K562 (cell line): ENCODE measurements around the gene SVIL. TPM values are rescaled to one million over a fixed set of nuclear protein-coding genes. Genes with fewer than 3 reads are reported as not detected.

ENCODE experiments used
- ATAC-seq: fragments of 200-7000 bp; cut with Tn5 transposase; 3 replicates; pipeline ENCODE4 v1.9.1; 2020; ENCODE audit warnings: moderate library complexity
- BruUV-seq: library from RNA; stranded (reverse); fragments of 400-500 nt; replicated peaks from 2 replicates; lab custom pipeline; 2021; lab: Mats Ljungman, UMichigan
- CTCF ChIA-PET: fragments of 300-600 bp; formaldehyde crosslinking; extraction: SDS; loops from one replicate; lab custom pipeline; 2021; ENCODE audit warnings: low intra/inter-chr PET ratio; lab: Yijun Ruan, JAX
- POLR2A ChIA-PET: fragments of 300-600, 350-650 bp; sonication (Branson Sonifier 250); formaldehyde crosslinking; extraction: SDS; loops from one replicate; lab custom pipeline; 2021; ENCODE audit warnings: antibody characterized with exemption, inconsistent platforms; lab: Yijun Ruan, JAX
- DNase-seq, 4 experiments: peaks; one replicate each; pipeline versions ENCODE4 v3.0.0 to v3.0.0-alpha.2; 2011 to 2018; ENCODE audit warnings: low spot score in 3 of 4, mixed read lengths in 3 of 4; ENCODE audit errors: extremely low read depth in 1 of 4
- FAIRE-seq: peaks from 2 replicates; lab custom pipeline; 2011; peaks lifted over from hg19 to GRCh38; lab: Jason Lieb, UNC
- H2AFZ ChIP-seq: 2 replicates; pipeline ENCODE4 v1.6.0; 2011; ENCODE audit warnings: low read depth, low read length, control low read depth, inconsistent platforms
- H3K27ac ChIP-seq: fragments of 200-600 bp; 3 replicates; pipeline ENCODE4 v1.8.0; 2011; ENCODE audit warnings: low read depth, mild to moderate bottlenecking, control low read depth, inconsistent platforms, low read length, moderate library complexity, mixed read lengths; ENCODE audit errors: extremely low read depth
- H3K27me3 ChIP-seq, 2 experiments: fragments of 300-600 bp in 1 of 2; 2 replicates in 1 of 2; 3 replicates in 1 of 2; pipeline versions ENCODE4 v1.6.0 to v1.8.0; 2011; ENCODE audit warnings: inconsistent platforms in 2 of 2, low read length in 2 of 2, mild to moderate bottlenecking in 1 of 2, mixed read lengths in 1 of 2, moderate library complexity in 1 of 2; ENCODE audit not compliant: control insufficient read depth in 2 of 2, insufficient read depth in 2 of 2
- H3K36me3 ChIP-seq: fragments of 300-600 bp; 3 replicates; pipeline ENCODE4 v1.8.0; 2011; ENCODE audit warnings: mild to moderate bottlenecking, low read length, inconsistent platforms; ENCODE audit not compliant: control insufficient read depth, insufficient read depth
- H3K4me1 ChIP-seq, 2 experiments: fragments of 200-600 bp in 1 of 2; replicated peaks in 1 of 2; 2 replicates in 1 of 2; 3 replicates in 1 of 2; pipeline versions ENCODE4 v1.5.1 to v1.8.0; 2011; ENCODE audit warnings: inconsistent platforms in 2 of 2, low read length in 2 of 2, mild to moderate bottlenecking in 1 of 2, mixed read lengths in 1 of 2, moderate library complexity in 1 of 2; ENCODE audit not compliant: control insufficient read depth in 2 of 2, insufficient read depth in 2 of 2
- H3K4me2 ChIP-seq: 2 replicates; pipeline ENCODE4 v1.6.1; 2011; ENCODE audit warnings: low read length, control low read depth, inconsistent platforms, mixed read lengths; ENCODE audit not compliant: insufficient read depth
- H3K4me3 ChIP-seq: fragments of 200-600 bp; sonication (generic), shearing (Covaris generic); 2 replicates; pipeline ENCODE4 v1.5.1; 2016; ENCODE audit warnings: control low read depth, inconsistent platforms
- H3K79me2 ChIP-seq: fragments of 200-600 bp; 3 replicates; pipeline ENCODE4 v1.8.0; 2011; ENCODE audit warnings: low read length, inconsistent platforms; ENCODE audit not compliant: control insufficient read depth, insufficient read depth
- H3K9ac ChIP-seq, 2 experiments: 2 replicates each; pipeline versions ENCODE4 v1.6.0 to v1.6.1; 2011; ENCODE audit warnings: low read depth in 2 of 2, low read length in 2 of 2, control low read depth in 1 of 2, inconsistent platforms in 1 of 2, mild to moderate bottlenecking in 1 of 2, mixed read lengths in 1 of 2; ENCODE audit not compliant: insufficient read depth in 1 of 2
- H3K9me1 ChIP-seq: one replicate; pipeline ENCODE4 v1.6.0; 2011; ENCODE audit warnings: inconsistent platforms, mild to moderate bottlenecking, low read length, moderate library complexity; ENCODE audit not compliant: control insufficient read depth, insufficient read depth
- H3K9me3 ChIP-seq: replicated peaks from 2 replicates; pipeline ENCODE4 v1.5.1; 2011; ENCODE audit warnings: low read depth, low read length, inconsistent platforms; ENCODE audit not compliant: control insufficient read depth, insufficient read depth
- H4K20me1 ChIP-seq: replicated peaks from 2 replicates; pipeline ENCODE4 v1.6.1; 2011; ENCODE audit warnings: low read length, inconsistent platforms, mixed read lengths; ENCODE audit not compliant: control insufficient read depth, insufficient read depth
- MIER1 ChIP-seq: fragments of 450-650 bp; IDR thresholded peaks from 2 replicates; pipeline ENCODE4 v1.6.1; 2016; ENCODE audit warnings: antibody characterized with exemption, mild to moderate bottlenecking, low read depth
- NRF1 ChIP-seq, 2 experiments: fragments of 450-650 bp; IDR thresholded peaks in 1 of 2; conservative IDR thresholded peaks in 1 of 2; 2 replicates each; pipeline ENCODE4 v1.6.1; 2014; ENCODE audit warnings: mild to moderate bottlenecking in 2 of 2
- STAT5B ChIP-seq: fragments of 250-450 bp; sonication (Bioruptor Pico); IDR thresholded peaks from 2 replicates; pipeline ENCODE4 v1.8.0; 2021; ENCODE audit warnings: mild to moderate bottlenecking, inconsistent platforms
- ZNF224 ChIP-seq: sonication (generic); formaldehyde crosslinking; IDR thresholded peaks from 2 replicates; pipeline ENCODE4 v1.8.0; 2022; ENCODE audit warnings: mild to moderate bottlenecking, missing genetic modification reagents
- WGBS: fragments of 100-300 bp; shearing (Covaris generic); methylation state at CpG from one replicate; pipeline ENCODE4 v1.1.6; 2016; ENCODE audit warnings: low coverage, mixed read lengths; ENCODE audit not compliant: insufficient coverage; ENCODE audit errors: missing lambda C conversion rate; 5-methylcytosine and 5-hydroxymethylcytosine counted together
- in situ Hi-C: fragments of 300-500 bp; cut with MboI; formaldehyde crosslinking; loops from 4 replicates; pipeline ENCODE4 v1.15.0; 2018; ENCODE audit warnings: inconsistent platforms, mixed read lengths
- intact Hi-C: fragments of 100-400 bp; cut with micrococcal nuclease; formaldehyde crosslinking; loops from 2 replicates; pipeline ENCODE4 v1.14.2; 2022
- polyA plus RNA-seq, 8 experiments: library from polyadenylated mRNA; depleted of rRNA in 4 of 8; stranded (reverse) in 5 of 8; unstranded in 3 of 8; fragments of >200 nt; fragmentation: Nextera tagmentation in 2 of 8; fragmentation: Illumina TruSeq in 1 of 8; extraction: Ambion mirVana in 2 of 8; extraction: Trizol in 1 of 8; gene quantifications; 2 replicates each; pipeline versions ENCODE4 v1.2.1 to v1.2.3, GENCODE V29; 2011 to 2014; ENCODE audit warnings: inconsistent platforms in 1 of 8, missing spikeins in 1 of 8
- total RNA-seq, 7 experiments: library from RNA; depleted of rRNA in 6 of 7; stranded (reverse); fragments of >200 nt in 6 of 7; fragmentation: Illumina TruSeq in 2 of 7; extraction: Trizol in 2 of 7; gene quantifications; 2 replicates each; pipeline versions ENCODE4 v1.2.1 to v1.2.3, GENCODE V29; 2011 to 2021; ENCODE audit warnings: low replicate concordance in 1 of 7
- TF ChIP-seq, protein P1 (sequence below): sonication (generic); formaldehyde crosslinking; IDR thresholded peaks from 2 replicates; pipeline ENCODE4 v1.8.0; 2023; ENCODE audit warnings: mild to moderate bottlenecking, missing genetic modification reagents
- TF ChIP-seq, protein P2 (sequence below): sonication (generic); formaldehyde crosslinking; IDR thresholded peaks from 2 replicates; pipeline ENCODE4 v1.9.0; 2022; ENCODE audit warnings: mild to moderate bottlenecking, missing genetic modification reagents
- TF ChIP-seq, protein P3 (sequence below), 2 experiments: fragments of 450-650 bp in 1 of 2; sonication (generic) in 1 of 2; formaldehyde crosslinking in 1 of 2; IDR thresholded peaks; 2 replicates each; pipeline versions ENCODE4 v1.7.1 to v1.9.0; 2016 to 2022; ENCODE audit warnings: inconsistent platforms in 1 of 2, mild to moderate bottlenecking in 1 of 2, missing genetic modification reagents in 1 of 2

Gene SVIL
- total and polyA plus RNA-seq, 9 of the 15 experiments (the other 6 are each of a cell fraction or from before 2014, with no cell fraction given) = under 0.01 to 0.18 (median 0.05) TPM; not detected in 3

DNA sequence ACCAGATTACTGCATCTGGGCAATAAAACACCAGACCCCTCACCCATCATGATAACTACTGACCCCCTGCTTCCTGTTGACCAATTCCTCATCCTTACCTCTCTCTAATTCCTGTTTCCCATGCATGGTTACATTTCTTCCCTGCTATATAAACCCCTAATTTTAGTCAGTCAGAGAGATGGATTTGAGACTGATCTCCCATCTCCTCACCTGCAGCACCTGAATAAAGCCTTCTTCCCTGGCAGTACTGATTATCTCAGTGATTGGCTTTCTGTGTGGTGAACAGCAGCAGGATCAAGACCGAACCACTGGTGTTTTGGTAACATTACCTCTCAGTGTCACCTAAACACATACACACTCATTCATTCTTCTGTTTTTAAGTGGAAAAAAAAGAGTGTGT is 41.2 kb upstream of the SVIL start (continued):
- TF ChIP-seq, protein P1, sequence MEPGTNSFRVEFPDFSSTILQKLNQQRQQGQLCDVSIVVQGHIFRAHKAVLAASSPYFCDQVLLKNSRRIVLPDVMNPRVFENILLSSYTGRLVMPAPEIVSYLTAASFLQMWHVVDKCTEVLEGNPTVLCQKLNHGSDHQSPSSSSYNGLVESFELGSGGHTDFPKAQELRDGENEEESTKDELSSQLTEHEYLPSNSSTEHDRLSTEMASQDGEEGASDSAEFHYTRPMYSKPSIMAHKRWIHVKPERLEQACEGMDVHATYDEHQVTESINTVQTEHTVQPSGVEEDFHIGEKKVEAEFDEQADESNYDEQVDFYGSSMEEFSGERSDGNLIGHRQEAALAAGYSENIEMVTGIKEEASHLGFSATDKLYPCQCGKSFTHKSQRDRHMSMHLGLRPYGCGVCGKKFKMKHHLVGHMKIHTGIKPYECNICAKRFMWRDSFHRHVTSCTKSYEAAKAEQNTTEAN = no peak
- TF ChIP-seq, protein P2, sequence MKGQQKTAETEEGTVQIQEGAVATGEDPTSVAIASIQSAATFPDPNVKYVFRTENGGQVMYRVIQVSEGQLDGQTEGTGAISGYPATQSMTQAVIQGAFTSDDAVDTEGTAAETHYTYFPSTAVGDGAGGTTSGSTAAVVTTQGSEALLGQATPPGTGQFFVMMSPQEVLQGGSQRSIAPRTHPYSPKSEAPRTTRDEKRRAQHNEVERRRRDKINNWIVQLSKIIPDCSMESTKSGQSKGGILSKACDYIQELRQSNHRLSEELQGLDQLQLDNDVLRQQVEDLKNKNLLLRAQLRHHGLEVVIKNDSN (CRISPR knock-in tag) = no peak
- TF ChIP-seq STAT5B (CRISPR knock-in tag) (no peak), NRF1 (conservative IDR thresholded peaks at IDR 0.05 in 1 of 2, IDR thresholded peaks at IDR 0.05 in 1 of 2) (no peak), MIER1 (no peak)

DNA sequence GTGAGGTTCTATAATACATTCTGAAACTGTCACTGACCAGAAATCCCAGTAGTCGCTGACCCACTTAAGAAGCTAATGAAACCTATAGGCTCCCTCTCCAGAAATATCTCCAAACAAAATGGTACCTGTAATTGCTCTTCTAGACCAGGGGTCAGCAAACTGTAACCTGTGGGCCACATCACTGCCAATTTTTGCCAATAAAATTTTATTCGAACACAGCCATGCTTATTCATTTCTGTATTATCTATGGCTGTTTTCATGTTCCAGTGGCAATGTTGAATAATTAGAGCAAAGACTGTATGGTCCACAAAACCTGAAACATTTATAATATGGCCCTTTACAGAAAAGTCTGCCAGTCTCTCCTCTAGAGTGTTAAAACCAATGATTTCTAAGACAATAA is 37.2 kb upstream of the SVIL start:
- no TSS peak for BruUV-seq
- Histone ChIP-seq H3K36me3 (no peaks in the 10 kb centered on the region), H4K20me1 (no peaks in the 10 kb centered on the region), H3K9me3 (no peaks in the 10 kb centered on the region), H3K4me3 (no peak overlapping the region), H3K27me3 (no peaks in the 10 kb centered on the region), H3K9me1 (no peaks in the 10 kb centered on the region), H3K4me2 (no peak overlapping the region), H2AFZ (no peak overlapping the region), H3K27ac (no peak overlapping the region), H3K9ac (no peak overlapping the region), H3K79me2 (no peaks in the 10 kb centered on the region), H3K4me1 (no peaks in the 10 kb centered on the region)
- in situ Hi-C loops = no loop called here
- FAIRE-seq (no peak), ATAC-seq (no peak), DNase-seq (no peak)
- 0% methylated on average over 2 of the region's 2 CpGs for WGBS
- POLR2A ChIA-PET = no interaction called here
- no peak for TF ChIP-seq ZNF224 (CRISPR knock-in tag)
- TF ChIP-seq, protein P3, sequence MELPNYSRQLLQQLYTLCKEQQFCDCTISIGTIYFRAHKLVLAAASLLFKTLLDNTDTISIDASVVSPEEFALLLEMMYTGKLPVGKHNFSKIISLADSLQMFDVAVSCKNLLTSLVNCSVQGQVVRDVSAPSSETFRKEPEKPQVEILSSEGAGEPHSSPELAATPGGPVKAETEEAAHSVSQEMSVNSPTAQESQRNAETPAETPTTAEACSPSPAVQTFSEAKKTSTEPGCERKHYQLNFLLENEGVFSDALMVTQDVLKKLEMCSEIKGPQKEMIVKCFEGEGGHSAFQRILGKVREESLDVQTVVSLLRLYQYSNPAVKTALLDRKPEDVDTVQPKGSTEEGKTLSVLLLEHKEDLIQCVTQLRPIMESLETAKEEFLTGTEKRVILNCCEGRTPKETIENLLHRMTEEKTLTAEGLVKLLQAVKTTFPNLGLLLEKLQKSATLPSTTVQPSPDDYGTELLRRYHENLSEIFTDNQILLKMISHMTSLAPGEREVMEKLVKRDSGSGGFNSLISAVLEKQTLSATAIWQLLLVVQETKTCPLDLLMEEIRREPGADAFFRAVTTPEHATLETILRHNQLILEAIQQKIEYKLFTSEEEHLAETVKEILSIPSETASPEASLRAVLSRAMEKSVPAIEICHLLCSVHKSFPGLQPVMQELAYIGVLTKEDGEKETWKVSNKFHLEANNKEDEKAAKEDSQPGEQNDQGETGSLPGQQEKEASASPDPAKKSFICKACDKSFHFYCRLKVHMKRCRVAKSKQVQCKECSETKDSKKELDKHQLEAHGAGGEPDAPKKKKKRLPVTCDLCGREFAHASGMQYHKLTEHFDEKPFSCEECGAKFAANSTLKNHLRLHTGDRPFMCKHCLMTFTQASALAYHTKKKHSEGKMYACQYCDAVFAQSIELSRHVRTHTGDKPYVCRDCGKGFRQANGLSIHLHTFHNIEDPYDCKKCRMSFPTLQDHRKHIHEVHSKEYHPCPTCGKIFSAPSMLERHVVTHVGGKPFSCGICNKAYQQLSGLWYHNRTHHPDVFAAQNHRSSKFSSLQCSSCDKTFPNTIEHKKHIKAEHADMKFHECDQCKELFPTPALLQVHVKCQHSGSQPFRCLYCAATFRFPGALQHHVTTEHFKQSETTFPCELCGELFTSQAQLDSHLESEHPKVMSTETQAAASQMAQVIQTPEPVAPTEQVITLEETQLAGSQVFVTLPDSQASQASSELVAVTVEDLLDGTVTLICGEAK (IDR thresholded peaks at IDR 0.05) = peak; percentile 60; the same call in 1 of the 2 replicates
- TF ChIP-seq, protein P3 (CRISPR knock-in tag; IDR thresholded peaks at IDR 0.05) = no peak
- CTCF ChIA-PET = no interaction called here
- intact Hi-C loops = no loop called here
